ENCODE measurements around the gene PLEKHA4. TPM values are rescaled to one million over a fixed set of nuclear protein-coding genes. Genes with fewer than 3 reads are reported as not detected.
A peak's percentile ranks its signal among the peaks of the same experiment; 100 is the strongest.

The PLEKHA4 gene
- total RNA-seq, 4 donors from 2014 or later, result 211 to 444 (median 282) TPM

DNA sequence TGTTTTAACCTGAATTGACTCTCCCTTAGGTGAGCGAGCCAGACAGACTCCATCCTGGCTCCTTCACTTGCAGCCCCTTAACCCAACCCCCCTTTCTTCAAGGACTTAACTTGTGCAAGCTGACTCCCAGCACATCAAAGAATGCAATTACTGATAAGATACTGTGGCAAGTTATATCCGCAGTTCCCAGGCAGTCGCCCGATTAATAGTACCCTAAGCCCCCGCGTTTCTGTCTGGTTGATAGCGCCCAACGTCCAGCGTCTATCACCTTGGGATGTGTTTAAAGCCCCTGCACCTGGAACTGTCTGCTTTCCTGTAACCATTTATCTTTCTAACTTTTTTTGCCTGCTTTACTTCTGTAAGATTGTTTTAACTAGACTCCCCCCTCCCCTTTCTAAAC, 38.3 kb downstream of the PLEKHA4 start:
- no peaks in the 10 kb centered on the region for H3K4me1 ChIP-seq
- TF ChIP-seq, protein P1, sequence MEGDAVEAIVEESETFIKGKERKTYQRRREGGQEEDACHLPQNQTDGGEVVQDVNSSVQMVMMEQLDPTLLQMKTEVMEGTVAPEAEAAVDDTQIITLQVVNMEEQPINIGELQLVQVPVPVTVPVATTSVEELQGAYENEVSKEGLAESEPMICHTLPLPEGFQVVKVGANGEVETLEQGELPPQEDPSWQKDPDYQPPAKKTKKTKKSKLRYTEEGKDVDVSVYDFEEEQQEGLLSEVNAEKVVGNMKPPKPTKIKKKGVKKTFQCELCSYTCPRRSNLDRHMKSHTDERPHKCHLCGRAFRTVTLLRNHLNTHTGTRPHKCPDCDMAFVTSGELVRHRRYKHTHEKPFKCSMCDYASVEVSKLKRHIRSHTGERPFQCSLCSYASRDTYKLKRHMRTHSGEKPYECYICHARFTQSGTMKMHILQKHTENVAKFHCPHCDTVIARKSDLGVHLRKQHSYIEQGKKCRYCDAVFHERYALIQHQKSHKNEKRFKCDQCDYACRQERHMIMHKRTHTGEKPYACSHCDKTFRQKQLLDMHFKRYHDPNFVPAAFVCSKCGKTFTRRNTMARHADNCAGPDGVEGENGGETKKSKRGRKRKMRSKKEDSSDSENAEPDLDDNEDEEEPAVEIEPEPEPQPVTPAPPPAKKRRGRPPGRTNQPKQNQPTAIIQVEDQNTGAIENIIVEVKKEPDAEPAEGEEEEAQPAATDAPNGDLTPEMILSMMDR (IDR thresholded peaks at IDR 0.05), result no peak
- TF ChIP-seq POLR2A (IDR thresholded peaks at IDR 0.05) (no peak), EP300 (IDR thresholded peaks at IDR 0.05) (no peak)
- no peaks in the 10 kb centered on the region for H3K9me3 ChIP-seq
- no peak overlapping the region for H3K4me3 ChIP-seq
- DNase-seq (ENCODE audit: low spot score in 2 of 2), result no peak
- H3K27ac ChIP-seq, result no peak overlapping the region
- H3K36me3 ChIP-seq, result peaks cover 0 to 92% (median 5%) of the 10 kb centered on the region in 3 donors
- 78 to 87% methylated on average over 9 of the region's 9 CpGs for WGBS, 2 donors
- no peaks in the 10 kb centered on the region for H3K27me3 ChIP-seq

DNA sequence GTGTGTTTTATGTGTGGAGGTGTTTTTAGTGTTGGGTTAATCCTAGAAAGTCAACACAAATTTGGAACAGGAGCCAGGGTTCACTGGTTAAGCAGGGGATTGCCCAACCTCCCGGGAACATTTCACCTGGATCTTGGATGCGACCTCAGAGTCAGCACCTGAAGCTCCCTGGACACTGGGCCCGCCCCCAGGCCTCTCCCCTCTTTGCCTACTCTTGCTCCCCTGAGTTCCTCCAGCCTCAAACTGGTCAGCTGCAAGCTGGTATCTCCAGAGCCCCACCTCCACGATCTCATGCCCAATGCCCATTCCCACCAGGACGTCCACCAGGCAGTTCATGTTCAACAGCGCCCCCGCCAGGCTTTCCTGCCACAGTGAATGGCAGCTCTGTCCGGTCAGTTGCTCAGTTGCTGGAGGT, 41.8 kb downstream of the PLEKHA4 start:
- no peak for DNase-seq (ENCODE audit: low spot score in 2 of 2)
- Histone ChIP-seq H3K36me3 (peaks cover 0 to 89% (median 3%) of the 10 kb centered on the region in 3 donors), H3K4me1 (no peaks in the 10 kb centered on the region), H3K27ac (no peak overlapping the region), H3K4me3 (no peak overlapping the region), H3K9me3 (no peaks in the 10 kb centered on the region), H3K27me3 (no peaks in the 10 kb centered on the region)
- TF ChIP-seq POLR2A (IDR thresholded peaks at IDR 0.05) (no peak), EP300 (IDR thresholded peaks at IDR 0.05) (no peak)
- TF ChIP-seq, protein P1 (IDR thresholded peaks at IDR 0.05), result no peak
- WGBS, 2 donors, result 80 to 83% methylated on average over 8 of the region's 8 CpGs

DNA sequence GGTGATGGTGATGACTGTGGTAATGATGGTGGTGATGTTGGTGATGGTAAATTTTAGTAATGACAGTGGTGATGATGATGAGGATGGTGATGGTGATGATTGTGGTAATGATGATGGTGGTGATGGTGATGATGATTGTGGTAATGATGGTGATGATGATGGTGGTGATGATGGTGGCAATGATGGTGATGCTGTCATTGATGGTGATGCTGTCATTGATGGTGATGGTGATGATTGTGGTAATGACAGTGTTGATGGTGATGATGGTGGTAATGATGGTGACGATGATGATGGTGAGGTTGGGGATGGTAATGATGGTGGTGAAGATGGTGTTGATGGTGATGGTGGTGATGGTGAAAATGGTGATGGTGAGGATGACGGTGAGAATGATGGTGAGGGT, 45.9 kb downstream of the PLEKHA4 start:
- WGBS, 2 donors, result 95 to 98% methylated on average over 2 of the region's 2 CpGs
- Histone ChIP-seq H3K4me3 (no peak overlapping the region), H3K36me3 (peaks cover 0 to 50% (median 0%) of the 10 kb centered on the region in 3 donors), H3K27ac (no peak overlapping the region), H3K4me1 (peaks cover 0 to 21% (median 11%) of the 10 kb centered on the region in 4 donors), H3K27me3 (no peaks in the 10 kb centered on the region), H3K9me3 (no peaks in the 10 kb centered on the region)
- TF ChIP-seq POLR2A (IDR thresholded peaks at IDR 0.05), result no peak
- no peak for TF ChIP-seq EP300 (IDR thresholded peaks at IDR 0.05)
- TF ChIP-seq, protein P1 (IDR thresholded peaks at IDR 0.05), result no peak
- no peak for DNase-seq (ENCODE audit: low spot score in 2 of 2)

DNA sequence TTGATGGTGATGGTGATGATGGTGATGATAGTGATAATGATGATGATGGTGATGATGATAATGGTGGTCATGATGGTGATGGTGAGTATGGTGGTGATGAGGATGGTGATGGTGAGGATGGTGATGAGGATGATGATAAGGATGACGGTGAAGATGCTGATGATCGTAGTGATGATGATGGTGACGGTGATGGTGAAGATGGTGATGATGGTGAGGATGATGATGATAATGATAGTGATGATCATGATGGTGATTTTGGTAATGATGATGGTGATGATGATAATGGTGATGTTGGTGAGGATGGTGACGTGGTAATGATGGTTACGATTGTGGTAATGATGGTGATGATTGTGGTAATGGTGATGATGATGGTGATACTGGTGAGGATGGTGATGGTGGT, 46.8 kb downstream of the PLEKHA4 start:
- Histone ChIP-seq H3K4me3 (no peak overlapping the region), H3K9me3 (no peaks in the 10 kb centered on the region), H3K27ac (no peak overlapping the region), H3K36me3 (peaks cover 0 to 42% (median 0%) of the 10 kb centered on the region in 3 donors), H3K27me3 (no peaks in the 10 kb centered on the region), H3K4me1 (peaks cover 0 to 21% (median 11%) of the 10 kb centered on the region in 4 donors)
- no peak for DNase-seq (ENCODE audit: low spot score in 2 of 2)
- 84 to 94% methylated on average over 5 of the region's 5 CpGs for WGBS, 2 donors
- no peak for TF ChIP-seq POLR2A (IDR thresholded peaks at IDR 0.05)
- TF ChIP-seq, protein P1 (IDR thresholded peaks at IDR 0.05), result no peak
- TF ChIP-seq EP300 (IDR thresholded peaks at IDR 0.05), result no peak

DNA sequence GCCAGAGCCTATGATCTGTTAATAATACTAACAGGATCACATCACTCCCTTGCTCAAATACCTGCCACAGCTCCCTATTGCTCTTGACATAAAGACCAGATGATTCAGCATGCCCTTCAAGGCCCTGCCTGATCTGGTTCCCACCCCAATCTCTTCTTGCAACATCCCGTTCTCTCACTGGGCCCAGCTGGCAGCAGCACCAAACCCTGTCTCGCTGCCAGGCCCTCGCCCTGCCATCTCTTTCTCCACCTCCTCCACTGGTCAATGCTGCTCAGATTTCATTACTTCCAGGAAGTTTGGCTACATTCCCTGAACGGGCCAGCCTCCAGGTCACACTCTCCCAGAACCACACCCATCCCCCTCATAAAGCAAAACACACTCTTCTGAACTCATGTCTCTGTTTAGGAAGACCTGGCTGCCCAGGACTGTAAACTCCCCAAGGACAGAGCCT, 49.0 kb downstream of the PLEKHA4 start:
- H3K27ac ChIP-seq, result peak overlapping the region; percentile 61 to 86 (median 75)
- H3K4me1 ChIP-seq, result peaks cover 0 to 21% (median 11%) of the 10 kb centered on the region in 4 donors
- TF ChIP-seq EP300 (IDR thresholded peaks at IDR 0.05) (peak; percentile 81 to 94), POLR2A (IDR thresholded peaks at IDR 0.05) (no peak)
- TF ChIP-seq, protein P1 (IDR thresholded peaks at IDR 0.05), result no peak
- H3K36me3 ChIP-seq, result peaks cover 0 to 28% (median 0%) of the 10 kb centered on the region in 3 donors
- no peaks in the 10 kb centered on the region for H3K27me3 ChIP-seq
- no peaks in the 10 kb centered on the region for H3K9me3 ChIP-seq
- WGBS, 2 donors, result 14 to 18% methylated on average over 4 of the region's 4 CpGs
- no peak overlapping the region for H3K4me3 ChIP-seq
- DNase-seq (ENCODE audit: low spot score in 2 of 2), result peak; percentile 86 to 96

Data from tibial nerve (tissue), 4 donors.